Measurements from ENCODE around the gene ORC2. TPM values are rescaled to one million over a fixed set of nuclear protein-coding genes. Genes with fewer than 3 reads are reported as not detected.
"Not testable (repeated sequence)": the region's sequence is repeated elsewhere in the genome, so short reads cannot be mapped to it uniquely, and the experiment has no call there.

ORC2 gene
- total RNA-seq: 36.2 TPM

DNA sequence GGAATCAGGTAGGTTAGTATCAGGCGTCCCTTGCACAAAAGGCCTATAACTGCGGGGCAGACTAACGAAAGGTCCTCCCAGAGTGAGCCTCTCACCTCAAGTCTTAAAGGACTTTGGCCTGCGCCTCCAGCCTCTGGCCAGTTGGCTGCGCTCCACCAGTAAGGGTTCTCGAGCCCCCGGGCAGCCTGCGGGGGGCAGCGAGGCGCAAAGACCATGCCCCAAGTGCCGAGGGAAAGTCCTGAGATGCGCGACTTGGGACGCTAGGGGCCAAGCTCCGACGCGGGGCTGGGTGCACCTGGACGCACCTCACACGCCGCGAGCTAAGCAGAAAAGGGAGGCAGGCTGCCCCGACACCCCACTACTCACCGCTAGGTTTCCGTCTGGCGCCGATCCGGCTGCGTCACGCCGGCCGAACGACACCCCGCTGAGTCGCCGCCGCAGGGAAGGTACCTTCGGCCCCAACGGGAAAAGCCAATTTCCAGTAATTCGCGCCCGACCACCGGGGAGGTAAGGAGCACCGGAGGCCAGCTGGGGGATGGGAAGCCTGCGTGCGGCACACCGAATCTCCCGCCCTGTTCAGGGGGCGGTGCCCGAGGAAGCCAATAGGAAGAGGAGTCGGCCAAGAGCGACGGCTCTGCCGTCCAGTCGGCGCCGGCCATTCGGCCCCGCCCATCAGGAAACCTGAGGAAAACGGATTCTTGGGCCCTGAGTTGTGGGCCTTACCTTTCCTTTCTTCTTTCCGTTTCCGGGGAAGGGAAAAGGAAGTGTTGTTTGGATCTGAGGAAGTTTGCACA, at the start of gene ORC2:
Gene ORC2, minus strand, starts transcription at position 537 of the 794 bp plus-strand sequence. CDS start 5,537 bp downstream, outside the sequence.
- intact Hi-C loops (cut with DNase I): no loop called here
- DNase-seq (ENCODE audit: low spot score): peak; percentile 97
- peak; percentile 100 for ATAC-seq

DNA sequence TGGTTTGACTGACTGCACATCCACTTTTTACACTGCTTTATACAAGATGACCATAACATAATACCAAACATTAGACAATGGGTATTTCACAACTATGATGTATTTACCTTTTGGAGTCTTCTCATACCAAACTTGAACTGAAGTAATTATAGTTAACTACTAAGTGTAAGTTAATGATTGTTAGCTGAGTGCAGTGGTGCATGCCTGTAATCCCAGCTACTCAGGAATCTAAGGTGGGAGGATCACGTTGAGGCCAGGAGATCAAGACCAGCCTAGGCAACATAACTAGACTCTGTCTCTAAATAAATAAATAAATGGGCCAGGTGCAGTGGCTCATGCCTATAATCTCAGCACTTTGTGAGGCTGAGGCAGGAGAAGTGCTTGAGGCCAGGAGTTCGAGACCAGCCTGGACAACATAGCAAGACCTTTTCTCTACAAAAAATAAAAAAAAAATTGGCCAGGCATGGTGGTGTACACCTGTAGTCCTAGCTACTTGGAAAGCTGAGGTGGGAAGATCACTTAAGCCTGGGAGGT, 44.9 kb upstream of the ORC2 start:
- intact Hi-C loops (cut with DNase I): no loop called here
- no peak for DNase-seq (ENCODE audit: low spot score)
- ATAC-seq: no peak

DNA sequence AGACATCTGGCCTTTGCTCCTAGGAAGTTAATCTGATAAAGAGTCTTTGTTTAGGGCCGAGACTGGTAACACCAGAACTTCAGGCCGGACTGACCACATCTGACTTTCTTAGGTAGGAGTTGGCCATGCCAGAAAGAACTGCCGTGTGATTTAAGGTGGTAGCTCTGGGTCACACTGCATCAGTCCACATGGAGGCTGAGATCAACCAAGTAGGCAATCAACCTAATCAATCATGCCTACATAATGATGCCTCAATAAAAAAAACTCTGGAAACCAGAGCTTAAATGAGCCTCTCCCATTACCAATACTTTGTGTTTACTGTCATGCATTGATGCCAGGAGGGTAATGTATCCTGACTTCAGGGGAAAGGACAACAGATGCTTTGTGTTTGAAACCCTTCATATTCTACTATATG, 44.1 kb upstream of the ORC2 start:
- ATAC-seq: no peak
- no peak for DNase-seq (ENCODE audit: low spot score)
- intact Hi-C loops (cut with DNase I): no loop called here

DNA sequence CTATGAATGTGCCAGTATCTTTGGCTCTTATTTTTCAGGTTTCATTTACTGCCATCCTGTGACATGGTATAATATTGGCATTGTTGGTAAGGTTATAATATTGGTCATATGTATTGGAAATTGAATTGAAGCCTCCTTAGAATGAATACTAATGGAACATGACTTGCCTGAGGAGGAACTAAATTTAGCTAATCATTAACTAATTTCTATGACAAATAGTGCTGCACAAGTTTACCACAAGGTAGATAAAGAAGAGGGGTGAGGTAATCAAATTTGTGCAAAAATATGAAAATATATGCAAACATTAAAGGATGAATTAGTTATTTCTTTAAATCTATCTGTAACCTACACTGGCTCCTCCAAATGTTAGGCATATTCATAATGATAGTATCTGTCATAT, 43.2 kb upstream of the ORC2 start:
- intact Hi-C loops (cut with DNase I): no loop called here
- DNase-seq (ENCODE audit: low spot score) (no peak), ATAC-seq (no peak)

DNA sequence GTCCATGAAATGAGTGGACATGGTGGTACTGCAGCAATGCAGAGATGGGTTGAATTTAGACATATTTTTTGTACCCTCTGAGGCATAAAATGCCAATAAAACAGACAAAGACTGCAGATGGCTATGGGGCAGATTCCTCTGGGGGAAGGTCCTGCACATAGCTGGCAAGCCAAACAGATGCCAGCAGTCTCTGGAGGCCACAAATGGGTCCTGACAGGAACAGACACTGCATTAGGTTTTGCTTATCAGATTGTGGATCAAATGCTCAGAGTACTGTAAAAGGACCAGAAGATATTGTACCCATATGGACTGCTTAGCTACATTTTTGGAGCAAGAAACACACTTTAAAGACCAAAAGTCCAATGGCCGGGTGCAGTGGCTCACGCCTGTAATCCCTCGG, 40.9 kb upstream of the ORC2 start:
- intact Hi-C loops (cut with DNase I): no loop called here

DNA sequence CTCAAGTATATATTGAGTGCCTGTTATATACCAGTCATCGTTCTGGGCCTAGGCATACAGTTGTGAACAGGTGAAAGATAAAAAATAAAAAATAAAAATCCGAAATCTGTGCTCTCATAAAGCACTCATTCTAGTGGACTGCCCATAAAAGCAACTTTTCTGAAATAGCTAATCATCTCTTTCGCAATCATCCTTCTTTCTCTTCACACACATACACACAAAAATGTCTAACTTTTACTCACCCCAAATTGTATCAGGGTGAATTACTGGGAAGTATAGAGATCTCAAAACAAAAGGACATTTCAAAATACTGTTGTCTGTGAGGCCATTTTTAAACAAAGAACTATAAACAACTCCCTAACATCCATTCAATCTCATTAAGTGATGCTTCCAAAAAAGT, 29.6 kb upstream of the ORC2 start:
- intact Hi-C loops (cut with DNase I): no loop called here
- ATAC-seq (no peak), DNase-seq (ENCODE audit: low spot score) (no peak)

More for the DNA sequence above, 40.9 kb upstream of the ORC2 start:
- no peak for DNase-seq (ENCODE audit: low spot score)
- ATAC-seq: no peak

DNA sequence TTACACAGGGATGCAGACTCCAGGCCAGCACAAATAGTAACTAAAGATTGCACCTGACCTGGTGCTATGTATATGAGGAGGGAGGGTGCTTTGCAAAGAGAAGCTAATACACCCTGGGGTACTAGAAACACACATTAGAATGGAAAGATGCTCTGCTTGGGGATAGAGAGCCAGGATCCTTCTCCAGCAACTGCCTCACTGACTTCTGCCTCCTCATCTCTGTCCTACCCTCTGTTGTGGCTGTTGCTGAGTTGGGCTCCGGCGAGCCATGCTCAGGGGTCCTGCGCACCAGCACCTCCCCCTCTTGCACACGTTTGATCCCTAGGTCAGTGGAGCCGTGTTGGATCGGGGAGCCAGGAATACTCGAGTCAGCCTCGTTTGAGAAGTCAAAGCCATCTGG, 23.7 kb upstream of the ORC2 start:
- ATAC-seq: no peak
- intact Hi-C loops (cut with DNase I): no loop called here
- DNase-seq (ENCODE audit: low spot score): no peak

DNA sequence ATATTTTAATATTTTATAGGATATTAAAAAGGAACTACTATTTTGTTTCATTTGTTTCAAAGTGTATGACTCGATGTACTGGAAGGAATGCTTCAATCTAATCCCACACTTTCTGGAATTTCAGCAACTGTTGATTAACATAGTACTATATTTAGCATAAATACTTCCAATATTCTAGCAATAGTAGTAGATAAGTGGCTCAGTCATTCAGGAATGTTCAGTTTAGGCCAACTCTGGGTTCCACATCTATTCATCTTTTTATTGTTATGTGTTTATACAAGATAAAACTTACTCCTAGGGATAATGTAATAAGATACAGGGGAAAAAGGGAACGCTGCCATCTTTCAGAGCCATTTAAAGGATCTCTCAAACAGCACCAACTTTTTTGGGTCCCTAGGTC, 22.3 kb upstream of the ORC2 start:
- no peak for DNase-seq (ENCODE audit: low spot score)
- ATAC-seq: no peak
- intact Hi-C loops (cut with DNase I): no loop called here

DNA sequence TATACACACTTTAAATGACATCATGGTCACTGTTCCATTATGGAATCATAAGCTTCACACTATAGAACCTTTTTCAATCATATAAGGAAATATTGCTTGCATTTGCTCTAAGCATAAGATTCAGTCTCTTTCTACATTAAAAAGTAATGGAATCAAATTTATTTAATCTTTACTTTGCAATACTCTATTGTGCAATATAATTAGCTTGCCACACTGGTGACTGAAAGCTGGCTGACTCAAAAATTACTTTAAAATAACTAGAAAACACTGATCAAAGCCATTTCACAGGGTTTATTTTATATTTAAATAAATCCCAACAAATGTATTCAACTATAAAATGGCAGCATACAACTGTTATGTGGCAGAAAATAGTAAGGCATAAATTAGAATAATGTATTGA, 13.2 kb upstream of the ORC2 start:
- ATAC-seq: no peak
- no peak for DNase-seq (ENCODE audit: low spot score)
- intact Hi-C loops (cut with DNase I): no loop called here

DNA sequence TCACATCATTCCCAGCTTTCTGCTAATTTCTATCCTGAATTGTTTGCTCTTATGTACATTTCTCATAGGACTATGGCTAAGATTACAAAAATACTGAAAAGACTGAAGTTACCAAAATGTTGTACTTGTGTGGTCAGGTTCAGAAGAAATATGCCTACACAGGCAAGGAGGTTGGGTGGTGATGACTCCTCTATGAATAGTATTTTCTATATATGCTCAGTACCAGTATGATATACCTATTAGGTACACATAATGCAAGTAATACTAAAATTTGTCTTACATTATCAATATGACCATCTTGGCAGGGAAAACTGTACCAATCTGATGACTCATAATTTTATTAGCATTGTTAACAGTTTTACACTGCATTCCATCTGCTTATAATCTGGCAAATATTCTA, 12.2 kb upstream of the ORC2 start:
- intact Hi-C loops (cut with DNase I): no loop called here
- no peak for DNase-seq (ENCODE audit: low spot score)
- ATAC-seq: no peak

DNA sequence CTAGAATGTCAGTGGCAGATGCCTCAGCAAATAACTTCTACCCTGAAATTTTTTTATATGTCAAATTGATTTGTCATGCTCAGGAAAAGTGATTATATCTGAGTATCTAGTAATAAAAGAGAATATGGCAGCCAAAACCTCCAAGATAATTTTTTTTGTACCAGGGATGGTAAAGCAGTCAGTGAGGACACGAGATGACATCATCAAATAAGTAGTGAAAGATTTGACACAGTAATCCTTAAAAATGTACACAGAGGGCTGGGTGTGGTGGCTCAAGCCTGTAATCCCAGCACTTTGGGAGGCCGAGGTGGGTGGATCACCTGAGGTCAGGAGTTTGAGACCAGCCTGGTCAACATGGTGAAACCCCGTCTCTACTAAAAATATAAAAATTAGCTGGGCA, 6.6 kb upstream of the ORC2 start:
- ATAC-seq; DNase-seq (ENCODE audit: low spot score); intact Hi-C loops (cut with DNase I): not testable (repeated sequence)

DNA sequence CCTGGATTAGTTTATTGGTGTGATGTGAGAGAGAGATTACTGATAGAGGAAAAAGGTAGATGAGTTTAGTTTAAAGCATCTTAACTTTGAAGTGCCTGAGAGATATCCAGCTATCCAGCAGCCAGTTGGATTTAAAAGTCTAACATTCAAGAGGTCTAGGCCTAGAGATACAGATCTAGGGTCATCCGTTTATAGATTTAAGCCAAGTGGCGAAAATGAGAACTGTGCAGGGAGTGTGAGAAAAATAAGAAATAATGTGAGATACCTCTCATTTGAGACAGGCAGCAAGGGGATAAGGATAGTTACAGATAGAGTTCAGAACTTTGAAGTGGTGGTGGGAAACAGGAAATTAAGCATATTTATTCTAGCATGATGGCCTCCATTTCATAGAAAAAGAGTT, 5.3 kb upstream of the ORC2 start:
- intact Hi-C loops (cut with DNase I): no loop called here
- ATAC-seq (no peak), DNase-seq (ENCODE audit: low spot score) (no peak)

DNA sequence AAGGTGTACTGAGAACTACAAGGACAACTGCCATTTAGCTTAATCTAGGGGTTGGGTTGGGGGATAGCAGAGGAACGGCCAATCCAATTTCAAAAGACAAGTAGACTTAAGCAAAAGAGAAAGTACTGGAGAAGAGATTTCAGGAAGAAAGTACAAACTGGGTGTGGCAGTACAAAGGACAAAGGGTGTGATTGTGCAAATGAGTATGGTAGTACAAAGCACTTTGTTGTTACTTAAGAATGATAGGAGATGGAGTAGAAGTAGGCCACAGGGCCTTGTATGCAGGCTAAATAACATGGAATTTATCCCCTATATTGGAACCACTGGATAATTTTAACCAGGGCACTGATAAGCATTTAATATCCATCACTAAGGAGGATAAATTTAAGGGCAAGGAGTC, 4.7 kb upstream of the ORC2 start:
- no peak for ATAC-seq
- no peak for DNase-seq (ENCODE audit: low spot score)
- intact Hi-C loops (cut with DNase I): no loop called here

DNA sequence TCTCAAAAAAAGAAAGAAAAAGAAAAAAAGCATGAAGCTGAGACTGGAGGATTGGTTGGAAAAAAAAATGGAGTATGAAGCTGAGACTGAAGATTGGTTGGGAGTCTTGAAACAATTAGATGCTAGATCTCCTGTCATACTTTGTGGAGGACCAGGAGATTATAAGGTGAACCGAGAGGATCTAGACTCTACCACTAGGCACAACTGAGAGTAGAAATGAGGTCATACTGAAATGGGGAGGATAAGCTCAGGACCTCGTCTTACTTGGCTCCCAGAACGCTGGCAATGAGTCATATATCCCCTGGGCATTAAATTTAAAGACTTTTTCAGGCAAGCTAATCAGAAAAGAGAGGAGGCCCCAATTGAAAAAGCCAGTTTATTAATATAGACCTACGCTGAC, 3.3 kb upstream of the ORC2 start:
- intact Hi-C loops (cut with DNase I): no loop called here
- no peak for DNase-seq (ENCODE audit: low spot score)
- no peak for ATAC-seq

DNA sequence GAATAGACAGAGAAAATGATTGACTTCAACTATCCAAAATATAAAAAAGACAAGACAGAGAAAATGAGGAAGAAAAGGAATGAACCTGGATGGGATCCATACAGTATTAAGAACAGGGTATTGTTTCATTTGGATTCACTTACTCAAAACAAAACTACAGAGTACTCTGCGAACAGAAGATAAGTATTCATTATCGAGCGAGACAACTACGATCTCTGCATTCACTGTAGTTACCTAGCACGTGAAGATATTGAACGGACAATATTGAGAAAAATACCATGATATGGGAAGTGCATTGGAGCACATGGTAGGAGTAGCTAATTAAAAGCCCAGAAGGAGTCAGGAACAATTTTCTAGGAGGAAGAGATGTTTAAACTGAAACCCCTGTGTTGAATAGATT, 1.0 kb upstream of the ORC2 start:
- intact Hi-C loops (cut with DNase I): no loop called here
- no peak for DNase-seq (ENCODE audit: low spot score)
- no peak for ATAC-seq

DNA sequence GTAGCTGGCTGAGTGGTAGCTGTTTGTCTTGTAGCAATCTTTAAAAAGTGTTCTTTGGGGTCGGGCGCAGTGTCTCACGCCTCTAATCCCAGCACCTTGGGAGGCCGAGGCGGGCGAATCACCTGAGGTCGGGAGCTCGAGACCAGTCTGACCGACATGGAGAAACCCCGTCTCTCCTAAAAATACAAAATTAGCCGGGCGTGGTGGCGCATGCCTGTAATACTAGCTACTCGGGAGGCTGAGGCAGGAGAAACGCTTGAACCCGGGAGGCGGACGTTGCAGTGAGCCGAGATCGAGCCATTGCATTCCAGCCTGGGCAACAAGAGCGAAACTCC, 425 bp upstream of the ORC2 start:
- ATAC-seq; DNase-seq (ENCODE audit: low spot score); intact Hi-C loops (cut with DNase I): not testable (repeated sequence)

DNA sequence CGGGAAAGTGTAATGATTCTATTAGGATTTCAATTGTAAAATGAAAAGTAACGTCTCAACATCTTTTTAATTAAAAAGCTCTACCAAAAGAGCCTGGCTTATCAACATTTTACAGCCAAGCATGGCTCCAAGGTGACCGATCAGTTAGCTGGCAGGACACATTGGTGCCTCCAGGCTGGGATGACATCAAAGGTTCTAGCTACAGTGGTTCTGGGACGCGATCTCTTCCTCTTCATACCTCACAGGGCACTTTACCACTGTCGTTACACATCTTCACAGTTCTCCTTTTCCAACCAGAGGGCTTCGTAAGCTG, 693 bp downstream of the ORC2 start:
- DNase-seq (ENCODE audit: low spot score) (no peak), ATAC-seq (no peak)
- intact Hi-C loops (cut with DNase I): no loop called here

DNA sequence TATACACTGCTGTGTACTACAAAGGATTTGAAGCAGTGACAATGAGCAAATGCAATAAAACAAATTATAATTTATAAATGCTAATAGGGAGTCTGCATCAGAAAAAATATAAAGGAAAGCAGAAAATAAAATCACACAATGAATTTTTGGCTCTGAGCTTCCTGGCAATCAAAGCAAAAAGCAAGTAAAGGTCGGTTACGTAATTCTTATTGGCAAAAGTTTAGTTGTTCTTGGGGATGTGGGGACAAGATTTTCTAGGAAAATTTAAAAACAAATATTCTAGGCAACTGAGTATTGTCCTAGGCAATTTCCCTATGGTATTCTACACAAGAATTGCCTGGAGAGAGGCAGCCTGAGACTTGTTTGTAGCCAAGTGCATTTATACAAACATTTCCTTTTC, 1.8 kb downstream of the ORC2 start:
- intact Hi-C loops (cut with DNase I): no loop called here
- DNase-seq (ENCODE audit: low spot score) (no peak), ATAC-seq (no peak)

DNA sequence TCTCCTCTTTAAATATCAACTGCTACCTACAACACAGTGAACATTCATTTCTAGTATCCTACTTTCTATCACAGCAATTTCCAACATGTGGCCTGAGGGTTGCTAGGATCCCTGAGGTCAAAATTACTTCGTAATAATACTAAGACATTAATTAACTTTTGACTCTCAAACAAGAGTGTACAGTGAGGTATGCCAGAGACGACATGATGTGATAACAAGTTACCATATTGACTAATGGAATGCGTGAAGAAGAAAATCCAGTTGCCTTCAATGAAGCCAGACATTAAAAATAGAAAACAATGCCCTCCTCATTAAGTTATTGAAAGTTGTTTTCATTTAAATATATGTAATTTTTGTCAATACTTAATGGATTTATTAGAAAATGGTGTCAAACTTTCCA, 13.1 kb downstream of the ORC2 start:
- DNase-seq (ENCODE audit: low spot score) (no peak), ATAC-seq (no peak)
- intact Hi-C loops (cut with DNase I): no loop called here

DNA sequence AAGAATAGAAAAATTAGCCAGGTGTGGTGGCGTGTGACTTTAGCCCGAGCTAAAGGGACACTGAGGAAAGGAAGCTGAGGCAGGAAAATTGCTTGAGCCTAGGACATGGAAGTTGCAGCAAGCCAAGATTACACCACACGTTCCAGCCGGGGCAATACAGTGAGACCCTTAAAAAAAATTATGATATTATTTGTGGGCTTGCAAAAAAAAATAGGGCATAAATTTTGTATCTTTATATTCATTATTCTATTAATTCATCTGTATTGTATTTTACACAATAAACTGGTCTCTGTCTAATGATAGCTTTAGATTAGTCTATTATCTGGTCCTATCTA, 18.1 kb downstream of the ORC2 start:
- no peak for ATAC-seq
- DNase-seq (ENCODE audit: low spot score): no peak
- intact Hi-C loops (cut with DNase I): no loop called here
